T-helper 1 cell (primary cell): ENCODE results near the gene SRPK1.
A peak's percentile ranks its signal among the peaks of the same experiment; 100 is the strongest.
"Not testable (repeated sequence)": the region's sequence is repeated elsewhere in the genome, so short reads cannot be mapped to it uniquely, and the experiment has no call there.

Experiments
- DNase-seq, 5 donors: peaks; one replicate each; pipeline ENCODE4 v3.0.0-alpha.2; 2012 to 2020
- total RNA-seq, 4 donors: gene quantifications; one replicate each; lab custom pipeline; 2026; lab: John Stamatoyannopoulos, UW

The SRPK1 gene
- total RNA-seq: 47.4 to 71.6 (median 66.5) reads per million in 4 donors

- DNase-seq: peak; percentile 70 to 91 (median 77)
Measured at GRCh38 chr6:35920793-35921732, at the start of gene SRPK1. TSS of gene SRPK1 (minus strand) at chr6:35921098. CDS start at chr6:35921056, 42 bp downstream.

GRCh38 chr6:35970181-35970580 lies 49.3 kb upstream of the SRPK1 start:
- DNase-seq: no peak

- DNase-seq: no peak
Measured at GRCh38 chr6:35969646-35970045, 48.7 kb upstream of the SRPK1 start.

DNA sequence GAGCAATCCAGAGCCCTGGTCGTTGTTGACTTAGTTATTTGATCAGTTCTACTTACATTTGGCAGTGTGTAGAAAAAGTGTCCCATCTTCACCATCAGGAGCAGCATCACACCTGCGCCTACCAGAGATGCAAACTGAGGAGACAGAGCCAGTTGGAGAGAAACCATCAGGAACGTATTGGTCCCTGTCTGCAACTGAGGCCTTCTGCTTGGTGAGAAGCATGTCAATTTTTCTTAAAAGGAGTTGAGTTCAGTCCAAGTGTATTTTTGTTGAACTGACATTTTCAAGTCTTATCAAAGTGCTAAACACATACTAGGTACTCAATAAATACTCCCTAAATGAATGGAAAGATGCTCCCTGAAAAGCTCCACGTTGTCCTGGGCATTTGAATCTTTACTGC lies 47.9 kb upstream of the SRPK1 start:
- DNase-seq: no peak

DNA sequence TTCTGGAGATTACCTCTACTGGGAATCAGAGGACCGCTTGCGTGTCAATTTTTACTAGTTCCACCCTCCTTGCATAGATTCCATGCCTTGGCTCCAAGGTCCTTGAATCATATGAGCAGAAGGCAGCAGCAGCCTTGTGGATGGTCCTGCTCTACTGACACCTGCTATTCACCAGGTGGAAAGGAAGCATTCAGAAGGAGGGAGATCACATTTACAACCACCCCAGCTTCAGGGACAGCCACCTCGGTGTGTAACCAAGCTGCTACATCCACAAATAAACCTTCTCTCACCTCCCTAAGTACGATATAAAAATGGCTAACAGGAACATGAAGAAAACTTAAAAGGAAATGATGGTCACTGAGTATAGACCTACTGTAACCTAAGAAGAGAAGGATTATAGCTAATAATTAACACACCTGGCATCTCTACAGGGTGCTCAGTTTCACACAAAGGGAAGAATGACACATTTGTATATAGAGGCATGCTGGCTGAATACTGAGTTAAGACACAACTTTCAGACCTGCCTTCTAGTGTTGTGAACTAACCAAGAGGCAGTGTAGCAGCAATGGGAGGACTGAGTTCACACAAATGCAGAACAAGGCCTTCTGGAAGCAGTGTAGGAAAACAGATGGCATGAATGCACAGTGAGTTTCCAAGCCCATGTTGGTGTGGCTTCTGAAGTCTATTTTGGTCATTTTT lies 46.3 kb upstream of the SRPK1 start:
- no peak for DNase-seq

GRCh38 chr6:35962779-35963560 lies 42.1 kb upstream of the SRPK1 start:
- DNase-seq: no peak

DNA sequence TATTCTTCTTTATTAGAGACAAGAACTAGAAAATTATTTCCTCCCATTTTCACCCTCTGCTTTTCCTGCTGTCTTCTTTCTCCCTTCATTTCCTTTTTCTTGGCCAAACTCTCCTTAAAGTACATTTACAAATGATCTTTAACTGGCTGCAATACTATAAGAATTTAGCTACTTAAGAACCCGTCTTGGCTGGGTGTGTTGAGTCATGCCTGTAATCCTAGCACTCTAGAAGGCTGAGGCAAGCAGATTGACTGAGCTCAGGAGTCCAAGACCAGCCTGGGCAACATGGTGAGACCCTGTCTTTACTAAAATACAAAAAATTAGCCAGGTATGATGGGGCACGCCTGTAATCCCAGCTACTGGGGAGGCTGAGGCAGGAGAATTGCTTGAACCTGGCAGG lies 39.3 kb upstream of the SRPK1 start:
- no peak for DNase-seq

DNA sequence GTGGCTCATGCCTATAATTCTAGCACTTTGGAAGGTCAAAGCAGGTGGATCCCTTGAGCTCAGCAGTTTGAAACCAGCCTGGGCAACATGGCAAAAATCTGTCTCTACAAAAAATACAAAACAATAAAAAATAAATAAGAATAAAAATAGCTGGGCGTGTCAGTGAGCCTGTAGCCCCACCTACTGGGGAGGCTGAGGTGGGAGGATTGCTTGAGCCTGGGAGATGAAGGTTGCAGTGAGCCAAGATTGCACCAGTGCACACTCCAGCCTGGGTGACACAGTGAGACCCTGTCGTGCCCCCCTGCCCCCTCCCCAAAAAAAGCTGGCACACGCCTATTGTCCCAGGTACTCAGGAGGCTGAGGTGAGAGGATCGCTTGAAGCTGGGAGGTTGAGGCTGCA lies 35.1 kb upstream of the SRPK1 start:
- DNase-seq: no peak

GRCh38 chr6:35955521-35955920 lies 34.6 kb upstream of the SRPK1 start:
- no peak for DNase-seq

- no peak for DNase-seq
Measured at GRCh38 chr6:35955071-35955470, 34.2 kb upstream of the SRPK1 start.

- DNase-seq: no peak
Measured at GRCh38 chr6:35954333-35954732, 33.4 kb upstream of the SRPK1 start.

DNA sequence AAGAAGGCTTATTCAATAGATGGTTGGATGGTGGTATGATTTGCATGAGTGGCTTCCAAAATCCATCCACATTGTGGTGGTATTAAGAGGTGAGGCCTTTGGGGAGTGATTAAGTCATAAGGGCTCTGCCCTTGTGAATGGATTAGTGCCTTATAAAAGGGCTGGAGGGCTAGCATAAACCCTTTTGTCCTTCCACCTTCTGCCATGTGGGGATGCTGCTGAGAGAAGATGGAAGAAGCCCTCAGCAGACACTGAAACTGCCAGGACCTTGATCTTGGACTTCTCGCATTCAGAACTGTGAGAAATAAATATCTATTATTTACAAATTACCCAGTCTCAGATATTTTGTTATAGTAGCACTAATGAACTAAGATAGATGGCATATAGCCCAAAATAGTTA lies 27.8 kb upstream of the SRPK1 start:
- no peak for DNase-seq

DNA sequence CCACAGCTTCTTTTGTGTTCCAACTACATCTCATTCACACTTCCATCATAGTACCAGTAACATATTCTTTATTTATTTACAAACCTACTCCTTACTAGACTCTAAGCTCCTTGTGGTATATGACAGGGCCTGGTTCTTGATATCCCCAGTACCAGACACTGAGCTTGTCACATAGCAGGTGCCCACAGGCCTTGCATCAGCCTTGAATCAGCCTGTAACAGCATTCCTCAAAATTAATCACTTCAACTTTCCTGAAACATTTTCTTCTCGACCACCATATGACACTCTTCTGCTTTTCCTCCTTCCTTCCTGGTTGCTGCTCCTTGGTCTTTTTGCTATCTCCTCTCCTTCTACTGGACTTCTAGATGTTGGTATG lies 24.7 kb upstream of the SRPK1 start:
- DNase-seq: no peak

- DNase-seq: no peak
Measured at GRCh38 chr6:35943390-35943789, 22.5 kb upstream of the SRPK1 start.

DNA sequence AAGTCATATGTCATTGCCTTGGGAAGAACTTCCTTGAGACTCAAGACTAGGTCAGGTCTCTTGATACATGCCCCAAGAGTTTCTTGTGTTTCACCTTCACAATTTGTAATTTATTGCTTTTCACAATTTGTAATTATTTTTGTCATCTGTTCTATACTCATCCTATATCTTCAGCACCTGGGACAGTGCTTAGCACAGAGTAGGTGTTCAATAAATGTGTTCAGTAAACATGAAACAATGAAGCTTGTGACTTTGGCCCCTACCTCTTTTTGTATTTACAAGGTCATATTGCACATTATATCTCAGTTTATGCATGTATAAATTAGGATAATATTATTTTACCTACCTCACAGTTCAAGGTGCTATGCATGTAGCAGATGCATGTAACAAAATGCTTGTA lies 21.5 kb upstream of the SRPK1 start:
- no peak for DNase-seq

DNA sequence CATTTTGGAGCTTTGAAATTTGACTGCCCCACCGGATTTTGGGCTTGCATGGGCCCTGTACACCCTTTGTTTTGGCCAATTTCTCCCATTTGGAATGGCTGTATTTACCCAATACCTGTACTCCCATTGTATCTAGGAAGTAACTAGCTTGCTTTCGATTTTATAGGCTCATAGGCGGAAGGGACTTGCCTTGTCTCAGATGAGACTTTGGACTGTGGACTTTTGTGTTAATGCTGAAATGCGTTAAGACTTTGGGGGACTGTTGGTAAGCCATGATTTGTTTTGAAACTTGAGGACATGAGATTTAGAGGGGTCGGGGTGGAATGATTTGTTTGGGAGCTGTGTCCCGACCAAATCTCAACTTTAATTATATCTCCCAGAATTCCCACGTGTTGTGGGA lies 20.3 kb upstream of the SRPK1 start:
- not testable (repeated sequence) for DNase-seq

DNA sequence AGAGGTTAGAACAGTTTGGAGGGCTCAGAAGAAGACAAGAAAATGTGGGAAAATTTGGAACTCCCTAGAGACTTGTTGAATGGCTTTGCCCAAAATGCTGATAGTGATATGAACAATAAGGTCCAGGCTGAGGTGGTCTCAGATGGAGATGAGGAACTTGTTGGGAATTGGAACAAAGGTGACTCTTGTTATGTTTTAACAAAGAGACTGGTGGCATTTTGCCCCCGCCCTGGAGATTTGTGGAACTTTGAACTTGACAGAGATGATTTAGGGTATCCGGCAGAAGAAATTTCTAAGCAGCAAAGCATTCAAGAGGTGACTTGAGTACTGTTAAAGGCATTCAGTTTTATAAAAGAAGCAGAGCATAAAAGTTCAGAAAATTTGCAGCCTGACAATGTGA lies 19.1 kb upstream of the SRPK1 start:
- not testable (repeated sequence) for DNase-seq

DNA sequence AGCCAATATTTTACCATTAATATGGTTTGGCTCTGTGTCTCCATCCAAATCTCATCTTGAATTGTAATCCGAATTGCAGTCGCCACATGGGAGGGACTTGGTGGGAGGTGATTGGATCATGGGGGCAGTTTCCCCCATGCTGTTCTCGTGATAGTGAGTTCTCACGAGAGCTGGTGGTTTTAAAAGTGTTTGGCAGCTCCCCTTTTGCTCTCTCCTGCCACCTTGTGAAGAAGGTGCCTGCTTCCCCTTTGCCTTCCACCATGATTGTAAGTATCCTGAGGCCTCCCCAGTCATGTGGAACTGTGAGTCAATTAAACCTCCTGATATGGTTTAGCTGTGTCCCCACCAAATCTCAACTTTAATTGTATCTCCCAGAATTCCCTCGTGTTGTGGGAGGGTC lies 18.4 kb upstream of the SRPK1 start:
- not testable (repeated sequence) for DNase-seq

GRCh38 chr6:35936681-35937359 lies 15.9 kb upstream of the SRPK1 start:
- no peak for DNase-seq

DNA sequence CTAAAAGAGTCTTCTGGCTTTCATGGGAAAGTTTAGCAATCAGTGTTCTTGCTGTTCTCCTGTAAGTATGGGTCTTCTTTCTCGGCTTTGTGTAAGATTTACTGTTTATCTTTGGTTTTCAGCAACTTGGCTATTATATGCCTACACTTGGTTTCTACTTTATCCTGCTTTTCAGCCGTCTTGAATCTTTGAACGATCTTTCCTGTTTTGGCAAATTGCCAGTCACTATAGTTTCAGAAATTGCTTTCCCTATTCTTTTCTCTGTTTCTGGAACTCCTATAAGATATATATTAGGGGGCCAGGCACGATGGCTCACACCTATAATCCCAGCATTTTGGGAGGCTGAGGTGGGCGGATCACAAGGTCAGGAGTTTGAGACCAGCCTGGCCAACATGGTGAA lies 14.6 kb upstream of the SRPK1 start:
- DNase-seq: no peak

DNA sequence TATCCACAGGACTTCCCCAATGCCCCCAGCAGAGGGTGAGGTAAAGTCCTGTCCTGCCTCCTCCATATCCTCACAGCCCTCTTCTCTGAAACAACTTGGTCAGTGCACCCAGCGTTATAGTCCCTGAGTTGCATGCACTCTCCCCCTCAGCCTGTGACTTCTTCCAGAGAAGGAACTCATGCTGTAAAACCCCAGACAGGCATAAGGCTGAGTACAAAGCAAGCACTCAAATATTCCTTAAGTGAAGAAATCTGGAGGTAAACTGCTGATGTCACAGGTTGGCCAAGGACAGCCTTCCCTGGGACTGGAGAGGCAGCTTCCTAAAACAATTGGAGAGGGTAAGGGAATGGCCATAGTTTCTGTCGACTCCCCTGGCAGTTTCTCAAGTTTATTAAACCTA lies 12.9 kb upstream of the SRPK1 start:
- no peak for DNase-seq

GRCh38 chr6:35931873-35932272 lies 11.0 kb upstream of the SRPK1 start:
- DNase-seq: not testable (repeated sequence)

DNA sequence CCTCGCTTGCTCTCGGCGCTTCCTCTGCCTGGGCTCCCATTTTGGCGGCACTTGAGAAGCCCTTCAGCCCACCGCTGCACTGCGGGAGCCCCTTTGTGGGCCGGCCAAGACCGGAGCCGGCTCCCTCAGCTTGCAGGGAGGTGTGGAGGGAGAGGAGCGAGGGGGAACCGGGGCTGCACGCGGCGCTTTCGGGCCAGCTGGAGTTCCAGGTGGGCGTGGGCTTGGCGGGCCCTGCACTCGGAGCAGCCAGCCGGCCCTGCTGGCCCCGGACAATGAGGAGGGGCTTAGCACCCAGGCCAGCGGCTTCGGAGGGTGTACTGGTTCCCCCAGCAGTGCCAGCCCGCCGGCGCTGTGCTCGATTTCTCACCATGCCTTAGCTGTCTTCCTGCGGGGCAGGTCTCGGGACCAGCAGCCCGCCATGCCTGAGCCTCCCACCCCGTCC lies 10.2 kb upstream of the SRPK1 start:
- DNase-seq: no peak
